ENCODE results near the gene DGKE. TPM values are rescaled to one million over a fixed set of nuclear protein-coding genes. Genes with fewer than 3 reads are reported as not detected.

DGKE gene
- 2.8 to 4.2 TPM (median 3.6 TPM) in 5 replicates for total RNA-seq (2022; extraction: Qiagen RNA extraction; ENCODE audit: low read depth)

DNA sequence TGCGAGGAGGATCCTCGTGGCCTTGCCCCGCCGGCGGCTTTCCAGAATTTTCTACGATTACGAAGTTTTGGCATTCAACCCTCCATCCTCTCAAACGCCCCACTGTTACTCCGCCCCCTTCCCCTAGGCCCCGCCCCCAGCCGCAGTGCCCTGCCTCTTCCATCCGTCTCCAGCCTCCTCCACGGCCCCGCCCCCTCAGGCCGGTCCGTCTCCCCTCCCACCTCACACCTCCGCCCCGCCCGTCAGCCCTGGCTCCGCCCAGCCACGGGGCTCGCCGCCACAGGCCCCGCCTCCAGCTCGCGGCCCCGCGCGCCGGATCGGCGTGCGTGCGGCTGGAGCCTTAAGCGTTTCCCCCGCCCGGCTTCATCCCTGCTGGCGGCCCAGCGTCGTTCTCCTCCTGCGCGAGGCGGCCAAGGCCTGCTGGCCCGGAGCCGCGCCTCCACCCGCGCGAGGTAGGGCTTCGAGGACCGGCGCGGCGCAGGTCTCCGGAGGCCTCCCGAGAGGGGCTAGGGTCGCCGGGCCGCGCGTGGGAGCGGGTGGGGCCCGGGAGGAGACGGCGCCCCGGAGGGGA lies at the start of gene DGKE, which contains the start of gene C17orf67:
DGKE (plus strand) TSS at position 343 of the 571 bp plus-strand sequence. CDS start 645 bp downstream, outside the sequence.
C17orf67 (minus strand) TSS at position 112 of the 571 bp plus-strand sequence. CDS start 18,110 bp downstream, outside the sequence.

DNA sequence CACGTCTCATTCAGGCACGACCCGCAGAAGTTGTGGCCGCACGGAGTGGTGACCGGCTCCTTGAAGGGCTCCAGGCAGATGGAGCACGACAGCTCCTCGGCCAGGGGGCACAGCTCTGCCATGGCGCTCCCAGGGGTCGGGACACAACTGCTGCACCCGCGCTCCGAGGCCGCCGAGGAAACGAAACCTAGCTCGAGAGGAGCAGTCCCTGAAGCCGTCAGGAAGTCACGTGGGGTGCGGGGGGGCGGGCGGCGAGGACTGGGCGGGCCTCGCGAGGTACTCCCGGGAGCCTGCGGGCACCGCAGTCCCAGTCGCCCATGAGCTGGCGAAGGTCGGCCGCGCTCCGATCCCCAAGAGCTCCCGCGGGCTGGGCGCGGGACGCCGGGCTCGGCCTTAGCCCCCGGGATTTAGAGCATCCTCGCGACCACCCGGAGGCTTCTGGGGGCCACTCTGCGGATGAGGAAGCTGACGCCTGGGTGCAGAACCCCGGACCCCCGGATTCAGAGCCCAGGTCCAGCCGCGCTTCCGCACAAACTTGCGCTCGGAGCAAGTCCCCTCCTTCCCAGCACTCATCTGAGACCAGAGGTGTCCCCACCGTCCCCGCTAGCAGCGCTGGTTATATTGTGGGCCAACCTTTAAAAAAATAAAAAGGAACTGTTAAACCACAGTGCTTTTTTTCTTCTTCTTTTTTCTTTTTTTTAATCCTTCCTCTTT lies 80.1 kb downstream of the DGKE start, which contains the start of gene TRIM25:
TRIM25 (minus strand) TSS at position 183 of the 714 bp plus-strand sequence; CDS start at position 122, 61 bp downstream.

Other genes with a start within 250 kb of the DGKE start
- gene NOG, start 240.5 kb upstream of the DGKE start, total RNA-seq (2022; extraction: Qiagen RNA extraction; ENCODE audit: low read depth): 0.78 to 1.4 TPM (median 1.1 TPM) in 5 replicates
- gene C17orf67, start 231 bp upstream of the DGKE start, total RNA-seq (2022; extraction: Qiagen RNA extraction; ENCODE audit: low read depth): 1.3 to 2.2 TPM (median 1.7 TPM) in 5 replicates
- gene TRIM25, start 79.9 kb downstream of the DGKE start, total RNA-seq (2022; extraction: Qiagen RNA extraction; ENCODE audit: low read depth): 60.3 to 66.6 TPM (median 65.0 TPM) in 5 replicates
- 15.6 to 19.5 TPM (median 16.4 TPM) in 5 replicates for gene COIL, start 126.9 kb downstream of the DGKE start, total RNA-seq (2022; extraction: Qiagen RNA extraction; ENCODE audit: low read depth)
- gene SCPEP1, start 144.0 kb downstream of the DGKE start, total RNA-seq (2022; extraction: Qiagen RNA extraction; ENCODE audit: low read depth): 38.7 to 43.3 TPM (median 41.6 TPM) in 5 replicates

All from A549 treated with GW870086 at 1 μM for 4 hours (cell line).